Measurements from ENCODE around the gene ELP1.

DNA sequence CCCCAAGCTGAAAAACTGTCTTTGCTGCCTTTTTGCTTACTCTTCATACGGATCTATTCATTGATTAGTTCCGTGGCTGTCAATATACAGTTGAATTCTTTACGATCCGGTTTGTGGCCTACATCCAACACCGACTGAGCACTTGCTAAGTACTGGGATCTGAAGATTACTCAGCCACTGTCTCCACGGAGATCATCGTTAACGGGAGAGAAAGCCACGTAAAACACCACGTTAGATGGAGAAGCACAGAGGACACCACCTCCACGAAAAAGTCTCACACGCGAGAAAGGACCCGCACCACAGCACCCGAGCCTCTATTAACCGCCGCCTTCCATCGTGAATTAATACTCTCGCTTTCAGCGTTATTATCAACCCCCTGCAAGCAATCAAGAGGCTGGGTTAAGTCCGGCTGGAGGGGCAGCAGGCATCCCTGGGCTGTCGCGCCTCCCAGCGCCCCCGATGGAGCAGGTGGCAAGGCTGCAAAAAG is 650 bp downstream of the ELP1 start:
- TF ChIP-seq, protein P1, sequence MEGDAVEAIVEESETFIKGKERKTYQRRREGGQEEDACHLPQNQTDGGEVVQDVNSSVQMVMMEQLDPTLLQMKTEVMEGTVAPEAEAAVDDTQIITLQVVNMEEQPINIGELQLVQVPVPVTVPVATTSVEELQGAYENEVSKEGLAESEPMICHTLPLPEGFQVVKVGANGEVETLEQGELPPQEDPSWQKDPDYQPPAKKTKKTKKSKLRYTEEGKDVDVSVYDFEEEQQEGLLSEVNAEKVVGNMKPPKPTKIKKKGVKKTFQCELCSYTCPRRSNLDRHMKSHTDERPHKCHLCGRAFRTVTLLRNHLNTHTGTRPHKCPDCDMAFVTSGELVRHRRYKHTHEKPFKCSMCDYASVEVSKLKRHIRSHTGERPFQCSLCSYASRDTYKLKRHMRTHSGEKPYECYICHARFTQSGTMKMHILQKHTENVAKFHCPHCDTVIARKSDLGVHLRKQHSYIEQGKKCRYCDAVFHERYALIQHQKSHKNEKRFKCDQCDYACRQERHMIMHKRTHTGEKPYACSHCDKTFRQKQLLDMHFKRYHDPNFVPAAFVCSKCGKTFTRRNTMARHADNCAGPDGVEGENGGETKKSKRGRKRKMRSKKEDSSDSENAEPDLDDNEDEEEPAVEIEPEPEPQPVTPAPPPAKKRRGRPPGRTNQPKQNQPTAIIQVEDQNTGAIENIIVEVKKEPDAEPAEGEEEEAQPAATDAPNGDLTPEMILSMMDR (IDR thresholded peaks at IDR 0.05): no peak
- no peak for TF ChIP-seq EP300 (IDR thresholded peaks at IDR 0.05)
